ENCODE results near the gene RBPMS2.

GRCh38 chr15:64754663-64755426 lies 20.5 kb downstream of the RBPMS2 start:
- no peak for TF ChIP-seq POLR2A (IDR thresholded peaks at IDR 0.05; ENCODE audit: low read length)
- TF ChIP-seq GATA1 (IDR thresholded peaks at IDR 0.05; ENCODE audit: low read depth, low read length): no peak

Data from erythroblast (primary cell).